NCI-H446 treated with DMSO at 0.1 percent for 48 hours (cell line): ENCODE measurements around the gene ADAMTS1.
A peak's percentile ranks its signal among the peaks of the same experiment; 100 is the strongest.

ENCODE experiments used
- DNase-seq: peaks from one replicate; lab custom pipeline; 2025; lab: John Stamatoyannopoulos, UW

ADAMTS1 gene

DNA sequence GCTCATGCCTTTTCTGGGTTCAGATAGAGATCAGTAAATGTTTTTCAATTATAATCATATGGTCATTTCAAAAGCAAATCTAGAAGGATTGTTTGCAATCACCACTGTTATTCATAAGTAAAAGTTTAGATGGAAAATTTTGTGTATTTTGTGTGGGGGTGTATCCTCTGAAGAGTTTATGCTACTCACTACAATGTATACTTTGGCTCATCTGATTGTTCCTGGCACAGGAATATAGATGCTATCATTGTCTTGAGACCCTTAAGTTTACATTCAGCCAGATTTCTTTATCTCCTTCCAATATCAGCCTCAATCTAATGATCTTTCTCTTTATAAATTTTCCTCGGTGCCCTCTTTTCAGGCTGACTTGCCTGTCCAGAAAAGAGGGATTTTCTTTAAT lies 33.0 kb downstream of the ADAMTS1 start:
- DNase-seq: no peak

DNA sequence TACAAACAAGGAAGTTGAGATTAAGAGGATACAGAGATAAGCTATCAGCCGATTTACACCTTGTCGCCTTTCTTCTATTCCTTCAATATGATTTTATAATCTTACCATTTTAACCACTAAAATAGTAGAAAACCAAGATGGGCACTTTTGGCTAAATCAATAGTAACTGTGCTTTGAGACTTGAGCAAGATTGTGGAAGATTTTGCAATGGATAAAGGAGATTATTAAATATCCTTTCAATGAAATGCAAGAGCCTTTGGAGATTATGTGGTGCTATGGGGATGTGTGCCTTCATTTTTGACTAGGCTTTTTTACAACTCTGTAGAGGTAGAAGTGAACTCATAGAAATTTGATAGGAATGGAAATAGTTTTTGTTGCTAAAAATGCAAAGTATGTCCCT lies 33.7 kb downstream of the ADAMTS1 start:
- DNase-seq: no peak

GRCh38 chr21:26810676-26811415 lies 34.4 kb downstream of the ADAMTS1 start:
- DNase-seq: no peak

- DNase-seq: no peak
These were observed 34.9 kb downstream of the ADAMTS1 start for GRCh38 chr21:26810266-26810665.

GRCh38 chr21:26809745-26810144 lies 35.5 kb downstream of the ADAMTS1 start:
- DNase-seq: no peak

DNA sequence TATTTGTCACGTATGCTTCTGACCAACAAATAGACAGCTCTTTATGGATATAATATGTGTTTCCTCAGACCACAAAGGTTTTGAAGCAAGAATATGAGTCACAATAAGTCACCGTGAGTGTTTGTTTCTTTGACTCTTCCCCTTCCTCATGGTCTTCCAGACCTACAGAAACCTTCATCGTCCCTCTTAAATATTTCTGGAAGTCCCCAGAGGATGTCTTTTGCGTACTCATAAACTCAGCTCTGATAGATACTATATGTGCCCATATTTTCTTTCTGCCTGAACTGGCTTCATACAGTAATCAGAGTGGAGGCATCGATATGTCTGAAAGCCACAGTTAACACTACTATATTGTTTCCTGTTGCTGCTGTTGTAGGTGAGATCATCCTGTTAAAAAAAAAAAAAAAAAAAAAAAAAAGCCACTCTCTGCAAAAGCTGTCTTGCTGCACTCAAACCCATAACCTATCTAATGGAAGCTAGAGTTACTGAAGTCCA lies 38.4 kb downstream of the ADAMTS1 start:
- DNase-seq: no peak

DNA sequence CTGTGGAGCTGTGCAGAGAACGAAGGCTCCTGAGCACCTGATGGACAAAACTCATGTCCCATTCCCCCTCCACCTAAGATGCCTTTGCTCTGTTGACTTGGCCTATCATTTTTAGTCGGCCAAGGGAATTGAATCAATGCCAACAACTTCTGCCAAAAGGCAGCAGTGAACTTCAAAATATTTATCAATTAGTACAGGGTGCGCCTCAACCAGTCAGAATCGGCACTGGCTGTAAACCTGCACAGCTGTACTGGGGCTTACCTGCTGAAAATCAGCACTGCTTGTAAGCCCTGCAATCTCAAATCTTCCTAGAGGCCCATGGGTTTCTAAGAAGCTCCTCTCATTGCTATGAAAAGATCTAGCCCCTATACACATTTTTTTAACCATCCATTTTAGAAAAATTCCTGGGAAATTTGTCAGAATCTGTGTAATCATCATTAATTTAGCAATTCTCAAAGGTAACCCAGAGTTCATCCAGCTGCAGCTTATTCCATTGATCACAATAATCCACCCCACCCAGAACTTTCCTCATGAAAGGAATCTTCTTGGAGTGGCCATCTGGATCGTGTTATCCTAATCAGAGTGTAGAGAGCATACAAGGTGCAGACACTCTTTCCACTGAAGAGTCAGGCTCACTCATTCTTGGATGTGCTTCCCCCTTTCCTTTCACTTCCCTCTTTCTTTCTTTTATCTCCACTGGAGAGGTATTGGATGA lies 40.2 kb downstream of the ADAMTS1 start:
- no peak for DNase-seq

GRCh38 chr21:26801498-26801897 lies 43.7 kb downstream of the ADAMTS1 start:
- no peak for DNase-seq

GRCh38 chr21:26800970-26801431 lies 44.2 kb downstream of the ADAMTS1 start:
- DNase-seq: no peak

DNA sequence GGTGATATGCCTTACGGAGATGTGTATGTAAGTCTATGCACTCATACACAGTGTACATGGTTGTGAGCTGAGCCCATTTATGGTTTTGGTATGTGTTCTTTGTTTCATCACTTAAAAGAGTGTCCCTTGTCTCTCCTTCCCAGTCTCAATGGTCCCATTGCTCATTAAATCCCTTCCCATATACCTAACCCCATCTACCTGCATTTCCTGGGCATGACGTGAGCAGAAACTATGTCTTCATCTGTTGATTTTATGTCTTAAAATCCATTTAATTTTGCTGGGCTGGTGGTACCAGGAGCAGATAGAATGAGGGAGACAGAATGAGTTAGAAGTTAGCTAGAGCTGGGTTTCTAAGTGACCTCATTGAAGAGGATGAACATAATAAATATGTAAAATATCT lies 44.8 kb downstream of the ADAMTS1 start:
- no peak for DNase-seq

DNA sequence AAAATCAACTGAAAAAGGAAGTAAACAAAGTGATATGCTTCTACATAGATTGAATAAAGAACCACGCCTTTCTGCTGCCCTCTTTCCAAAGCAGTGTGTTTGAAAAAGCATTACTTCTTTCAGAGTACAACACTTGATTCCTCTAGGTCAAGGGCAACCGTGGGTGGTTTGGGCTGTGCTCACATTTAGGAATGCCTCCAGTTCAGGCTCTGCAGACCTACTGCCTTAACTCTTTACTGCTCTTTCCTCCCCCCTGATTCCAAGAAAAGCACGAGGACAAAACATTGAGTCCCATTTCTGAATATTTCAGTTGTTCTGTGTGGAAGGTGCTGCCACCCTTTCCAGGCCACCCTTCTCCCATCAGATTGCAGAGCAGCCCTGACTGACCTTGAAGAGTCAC lies 45.2 kb downstream of the ADAMTS1 start:
- DNase-seq: no peak

- DNase-seq: no peak
These were observed 46.1 kb downstream of the ADAMTS1 start for GRCh38 chr21:26798856-26799751.

- DNase-seq: no peak
These were observed 47.2 kb downstream of the ADAMTS1 start for GRCh38 chr21:26797878-26798456.

- peak; percentile 37 for DNase-seq
These were observed 49.3 kb downstream of the ADAMTS1 start for GRCh38 chr21:26795866-26796329.

DNA sequence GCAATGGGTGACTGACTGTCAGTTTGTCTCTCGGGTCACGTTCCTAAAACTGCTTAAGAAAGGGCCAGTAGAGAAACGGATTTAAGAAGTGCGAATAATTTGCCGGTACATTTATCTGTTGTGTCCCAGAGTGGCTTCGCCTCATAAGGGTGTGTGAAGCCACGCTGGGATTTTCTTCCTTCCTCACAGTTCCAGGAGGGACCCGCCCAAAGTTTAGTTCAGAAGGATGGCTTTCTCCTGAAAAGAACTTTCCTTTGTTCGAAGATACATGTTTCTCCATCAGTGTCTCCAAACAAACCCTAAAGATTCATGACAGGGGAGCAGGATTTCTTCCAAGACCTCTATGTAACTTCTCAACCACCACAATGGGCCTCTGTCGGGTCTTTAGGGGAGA lies 49.8 kb downstream of the ADAMTS1 start:
- no peak for DNase-seq

- DNase-seq: no peak
These were observed 50.4 kb downstream of the ADAMTS1 start for GRCh38 chr21:26794597-26795411.

DNA sequence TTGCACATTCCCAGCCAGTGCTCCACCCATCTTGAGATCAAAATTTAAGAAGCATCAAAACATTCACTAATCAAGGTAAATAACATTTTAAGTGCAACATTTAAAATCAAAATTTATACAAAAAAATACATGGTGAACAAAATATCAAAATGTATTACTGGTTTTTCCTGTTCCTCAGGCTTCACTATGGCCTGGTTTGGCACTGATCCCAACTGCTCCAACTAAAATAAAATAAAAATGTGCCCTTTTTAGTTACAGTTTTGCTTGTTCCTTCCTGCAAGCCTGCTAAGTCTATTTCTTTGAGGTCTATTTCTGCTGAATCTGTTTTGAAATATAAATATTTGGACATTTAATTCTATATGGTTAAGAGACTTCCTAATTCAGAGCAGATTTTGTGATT lies 54.9 kb downstream of the ADAMTS1 start:
- DNase-seq: no peak

- DNase-seq: no peak
These were observed 56.4 kb downstream of the ADAMTS1 start for GRCh38 chr21:26788790-26789189.
